MM.1S (cell line): ENCODE results near the gene MIEF1.

Experiments
- DNase-seq: peaks from one replicate; pipeline ENCODE4 v3.0.0-alpha.2; 2015
- H2AFZ ChIP-seq: fragments of 300-600 bp; sonication (generic); 2 replicates; pipeline ENCODE4 v1.6.0; 2016; ENCODE audit warnings: antibody characterized with exemption, low read length
- H3F3A ChIP-seq: fragments of 300-600 bp; sonication (generic); 2 replicates; pipeline ENCODE4 v1.6.1; 2016; ENCODE audit warnings: mild to moderate bottlenecking, antibody characterized with exemption, low read length, moderate library complexity, mixed read lengths; ENCODE audit not compliant: insufficient read depth
- H3K27ac ChIP-seq: fragments of 300-600 bp; sonication (generic); 2 replicates; pipeline ENCODE4 v1.5.1; 2016; ENCODE audit warnings: mild to moderate bottlenecking, low read length
- H3K27me3 ChIP-seq: fragments of 300-600 bp; sonication (generic); replicated peaks from 2 replicates; pipeline ENCODE4 v1.6.0; 2016; ENCODE audit warnings: low read length; ENCODE audit not compliant: insufficient read depth
- H3K36me3 ChIP-seq: fragments of 300-600 bp; sonication (generic); replicated peaks from 2 replicates; pipeline ENCODE4 v1.6.1; 2016; ENCODE audit warnings: mild to moderate bottlenecking, low read length, mixed read lengths; ENCODE audit not compliant: insufficient read depth
- H3K4me1 ChIP-seq: fragments of 300-600 bp; sonication (generic); 2 replicates; pipeline ENCODE4 v1.6.1; 2016; ENCODE audit warnings: low read length, mixed read lengths
- H3K4me2 ChIP-seq: fragments of 300-600 bp; sonication (generic); 2 replicates; pipeline ENCODE4 v1.6.0; 2016; ENCODE audit warnings: low read depth, low read length
- H3K4me3 ChIP-seq: fragments of 300-600 bp; sonication (generic); 2 replicates; pipeline ENCODE4 v1.5.1; 2016; ENCODE audit warnings: low read length, mixed read lengths
- H3K79me2 ChIP-seq: fragments of 300-600 bp; sonication (generic); 2 replicates; pipeline ENCODE4 v1.6.1; 2016; ENCODE audit warnings: mixed run types, low read length, mixed read lengths
- H3K9ac ChIP-seq: fragments of 300-600 bp; sonication (generic); 2 replicates; pipeline ENCODE4 v1.6.1; 2016; ENCODE audit warnings: low read length, mixed read lengths
- H3K9me2 ChIP-seq: fragments of 300-600 bp; sonication (generic); replicated peaks from 2 replicates; pipeline ENCODE4 v1.6.1; 2016; ENCODE audit warnings: mild to moderate bottlenecking, low read length, mixed read lengths; ENCODE audit not compliant: insufficient read depth
- H3K9me3 ChIP-seq: fragments of 300-600 bp; sonication (generic); replicated peaks from 2 replicates; pipeline ENCODE4 v1.6.1; 2016; ENCODE audit warnings: mild to moderate bottlenecking, low read length, mixed read lengths; ENCODE audit not compliant: insufficient read depth
- H4K20me1 ChIP-seq: fragments of 300-600 bp; sonication (generic); 2 replicates; pipeline ENCODE4 v1.6.1; 2016; ENCODE audit warnings: mild to moderate bottlenecking, low read length, moderate library complexity, mixed read lengths; ENCODE audit not compliant: insufficient read depth
- CTCF ChIP-seq: fragments of 300-600 bp; sonication (generic); IDR thresholded peaks from 2 replicates; pipeline ENCODE4 v1.5.1; 2016; ENCODE audit warnings: antibody characterized with exemption, low read length, mixed read lengths
- EZH2 ChIP-seq: fragments of 300-600 bp; sonication (generic); optimal IDR thresholded peaks from 2 replicates; pipeline ENCODE3; 2017; ENCODE audit warnings: low read depth, mild to moderate bottlenecking, antibody characterized with exemption, low read length, mixed read lengths
- EZH2phosphoT487 ChIP-seq: fragments of 300-600 bp; sonication (generic); IDR thresholded peaks from 2 replicates; pipeline ENCODE4 v1.6.1; 2018; ENCODE audit warnings: antibody characterized with exemption, low read length

The MIEF1 gene

GRCh38 chr22:39524753-39525657 lies 22.9 kb downstream of the MIEF1 start:
- H3K9me3 ChIP-seq: no peaks in the 10 kb centered on the region
- H3K9ac ChIP-seq: no peak overlapping the region
- DNase-seq: no peak
- H4K20me1 ChIP-seq: peaks cover 28% of the 10 kb centered on the region
- H3K27ac ChIP-seq: peak overlapping the region; percentile 2; the same call in 1 of the 2 replicates
- peaks cover 90% of the 10 kb centered on the region for H3F3A ChIP-seq
- no peak overlapping the region for H3K4me2 ChIP-seq
- H3K4me3 ChIP-seq: no peak overlapping the region
- H3K27me3 ChIP-seq: no peaks in the 10 kb centered on the region
- no peaks in the 10 kb centered on the region for H3K9me2 ChIP-seq
- TF ChIP-seq CTCF (no peak), EZH2 (no peak), EZH2phosphoT487 (no peak)
- H3K79me2 ChIP-seq: peaks cover 63% of the 10 kb centered on the region
- H3K4me1 ChIP-seq: peaks cover 38% of the 10 kb centered on the region
- peaks cover 15% of the 10 kb centered on the region for H3K36me3 ChIP-seq
- H2AFZ ChIP-seq: no peak overlapping the region

- H3K4me2 ChIP-seq: no peak overlapping the region
- H3F3A ChIP-seq: peaks cover 89% of the 10 kb centered on the region
- no peak for DNase-seq
- H2AFZ ChIP-seq: no peak overlapping the region
- no peaks in the 10 kb centered on the region for H3K9me2 ChIP-seq
- TF ChIP-seq CTCF (no peak), EZH2phosphoT487 (no peak), EZH2 (no peak)
- peaks cover 65% of the 10 kb centered on the region for H3K79me2 ChIP-seq
- H3K9me3 ChIP-seq: no peaks in the 10 kb centered on the region
- H3K27me3 ChIP-seq: no peaks in the 10 kb centered on the region
- H3K4me3 ChIP-seq: no peak overlapping the region
- peaks cover 15% of the 10 kb centered on the region for H3K36me3 ChIP-seq
- H4K20me1 ChIP-seq: peaks cover 28% of the 10 kb centered on the region
- H3K9ac ChIP-seq: no peak overlapping the region
- peaks cover 42% of the 10 kb centered on the region for H3K4me1 ChIP-seq
- peak overlapping the region; percentile 2; the same call in 1 of the 2 replicates for H3K27ac ChIP-seq
Observed at GRCh38 chr22:39525658-39525975, 23.5 kb downstream of the MIEF1 start.

- H3K9ac ChIP-seq: no peak overlapping the region
- peak overlapping the region; percentile 93; the same call in 1 of the 2 replicates for H3K4me2 ChIP-seq
- peaks cover 48% of the 10 kb centered on the region for H3K4me1 ChIP-seq
- no peak for DNase-seq
- H4K20me1 ChIP-seq: peaks cover 18% of the 10 kb centered on the region
- peaks cover 85% of the 10 kb centered on the region for H3F3A ChIP-seq
- peak overlapping the region; percentile 98; the same call in 1 of the 2 replicates for H3K27ac ChIP-seq
- peaks cover 8% of the 10 kb centered on the region for H3K36me3 ChIP-seq
- TF ChIP-seq CTCF (no peak), EZH2 (no peak), EZH2phosphoT487 (no peak)
- H3K9me3 ChIP-seq: no peaks in the 10 kb centered on the region
- no peak overlapping the region for H2AFZ ChIP-seq
- H3K4me3 ChIP-seq: no peak overlapping the region
- no peaks in the 10 kb centered on the region for H3K9me2 ChIP-seq
- H3K27me3 ChIP-seq: no peaks in the 10 kb centered on the region
- peaks cover 65% of the 10 kb centered on the region for H3K79me2 ChIP-seq
Observed at GRCh38 chr22:39526736-39527171, 24.7 kb downstream of the MIEF1 start.
